Stimulated activated naive CD8-positive, alpha-beta T cell treated with anti-CD3 and anti-CD28 coated beads, Interleukin-15, Interleukin-2, amounts not matched to agents 100 U/mL and 50 U/mL, for 24 hours (primary cell): ENCODE data around the gene C11orf54.
"Not testable (repeated sequence)": the region's sequence is repeated elsewhere in the genome, so short reads cannot be mapped to it uniquely, and the experiment has no call there.

ENCODE experiments used
- ATAC-seq: fragments of 150-1000 bp; cut with Tn5 transposase; one replicate; pipeline ENCODE4 v1.10.0; 2021
- DNase-seq: peaks from one replicate; pipeline ENCODE4 v3.0.0; 2021

The C11orf54 gene

GRCh38 chr11:93734427-93735222, 6.8 kb upstream of the C11orf54 start:
- DNase-seq = no peak
- no peak for ATAC-seq

DNA sequence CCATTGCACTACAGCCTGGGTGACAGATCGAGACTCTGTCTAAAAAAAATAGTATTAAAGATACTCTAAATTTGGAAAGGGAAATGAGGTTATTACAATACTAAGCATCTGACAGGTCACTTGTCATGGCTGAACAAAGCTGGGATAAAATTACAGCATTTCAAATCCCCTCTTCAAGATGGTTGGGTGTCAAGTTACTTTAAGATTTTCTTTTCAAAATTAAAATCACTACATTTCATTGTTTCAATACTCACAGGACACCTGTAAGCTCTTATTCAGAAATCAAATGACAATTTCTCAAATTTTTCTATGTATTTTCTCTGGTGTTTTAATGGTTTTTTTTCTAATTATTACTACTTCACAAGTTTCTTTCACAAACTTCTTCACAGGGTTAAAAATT, 5.8 kb upstream of the C11orf54 start:
- ATAC-seq = no peak
- DNase-seq = no peak

DNA sequence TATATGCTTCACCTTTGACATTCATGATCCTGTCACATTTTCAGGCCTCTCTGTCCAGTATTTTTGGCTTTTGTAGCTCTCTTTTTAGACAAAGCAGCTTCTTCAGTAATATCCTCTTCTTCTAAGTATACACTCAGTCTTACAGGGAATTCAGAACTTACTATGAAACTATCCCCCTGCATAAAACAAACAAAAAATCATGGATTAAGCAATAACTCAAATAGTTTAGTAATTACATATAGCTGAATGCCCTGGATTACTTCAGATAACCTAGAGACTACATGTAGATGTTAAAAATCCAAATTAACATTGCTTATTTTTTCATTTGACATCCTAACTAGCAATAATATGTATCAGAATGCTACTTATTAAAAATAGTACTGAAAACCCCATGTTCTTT, 5.3 kb upstream of the C11orf54 start:
- no peak for ATAC-seq

GRCh38 chr11:93737904-93738612, 3.4 kb upstream of the C11orf54 start:
- ATAC-seq = no peak
- no peak for DNase-seq

More for the DNA sequence above, 5.3 kb upstream of the C11orf54 start:
- no peak for DNase-seq

- DNase-seq (no peak), ATAC-seq (no peak)
Observed at GRCh38 chr11:93738647-93739081, 2.8 kb upstream of the C11orf54 start.

DNA sequence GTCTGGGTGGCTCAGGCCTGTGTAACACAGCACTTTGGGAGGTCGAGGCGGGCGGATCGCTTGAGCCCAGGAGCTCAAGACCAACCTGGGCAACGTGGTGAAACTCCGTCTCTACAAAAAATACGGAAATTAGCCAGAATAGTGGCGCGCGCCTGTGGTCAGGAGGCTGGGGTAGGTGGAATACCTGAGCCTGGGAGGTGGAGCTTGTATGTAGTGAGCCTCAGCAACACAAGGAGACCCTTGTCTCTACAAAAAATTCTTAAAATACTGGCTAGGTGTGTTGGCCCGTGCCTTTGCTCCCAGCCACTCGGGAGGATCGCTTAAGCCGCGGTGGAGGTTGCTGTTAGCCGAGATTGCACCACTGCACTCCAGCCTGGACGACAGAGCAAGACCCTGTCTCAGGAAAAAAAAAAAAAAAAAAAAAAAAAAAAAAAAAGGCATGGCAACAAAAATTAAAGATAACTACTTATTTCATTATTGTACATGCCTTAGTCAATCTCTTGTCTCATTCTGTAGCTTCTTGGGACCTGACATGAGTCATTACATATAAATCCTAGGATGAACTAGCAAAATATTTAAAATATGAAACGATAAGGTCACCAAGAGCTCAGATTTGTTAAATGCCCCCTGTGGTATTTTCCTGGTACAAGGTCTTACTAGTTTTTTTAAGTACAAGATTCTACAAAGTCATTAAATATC, 1.3 kb upstream of the C11orf54 start:
- DNase-seq = peak; percentile 54

GRCh38 chr11:93740730-93741093, 760 bp upstream of the C11orf54 start:
- peak; percentile 33 for ATAC-seq
- peak; percentile 68 for DNase-seq

More for the DNA sequence above, 1.3 kb upstream of the C11orf54 start:
- ATAC-seq = peak; percentile 15

- DNase-seq (no peak), ATAC-seq (peak; percentile 2)
Observed at GRCh38 chr11:93741882-93742226, 382 bp downstream of the C11orf54 start.

- ATAC-seq (no peak), DNase-seq (no peak)
Observed at GRCh38 chr11:93743291-93743690, 1.8 kb downstream of the C11orf54 start.

DNA sequence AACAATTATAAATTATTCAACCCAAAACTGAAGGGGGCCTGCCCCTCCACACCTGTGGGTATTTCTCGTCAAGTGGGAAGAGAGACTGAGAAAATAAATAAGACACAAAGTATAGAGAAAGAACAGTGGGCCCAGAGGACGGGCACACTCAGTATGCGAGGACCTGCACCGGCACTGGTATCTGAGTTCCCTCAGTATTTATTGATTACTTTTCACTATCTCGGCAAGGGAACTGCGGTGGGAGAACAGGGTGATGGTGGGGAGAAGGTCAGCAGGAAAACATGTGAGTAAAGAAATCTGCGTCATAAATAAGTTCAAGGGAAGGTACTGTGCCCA, 3.2 kb downstream of the C11orf54 start:
- DNase-seq (no peak), ATAC-seq (no peak)

GRCh38 chr11:93745005-93745755, 3.7 kb downstream of the C11orf54 start:
- ATAC-seq, DNase-seq: not testable (repeated sequence)

- DNase-seq (no peak), ATAC-seq (no peak)
Observed at GRCh38 chr11:93746101-93746500, 4.6 kb downstream of the C11orf54 start.

- ATAC-seq (no peak), DNase-seq (no peak)
Observed at GRCh38 chr11:93747122-93747521, 5.7 kb downstream of the C11orf54 start.

GRCh38 chr11:93751001-93751400, 9.5 kb downstream of the C11orf54 start:
- DNase-seq = no peak
- no peak for ATAC-seq

DNA sequence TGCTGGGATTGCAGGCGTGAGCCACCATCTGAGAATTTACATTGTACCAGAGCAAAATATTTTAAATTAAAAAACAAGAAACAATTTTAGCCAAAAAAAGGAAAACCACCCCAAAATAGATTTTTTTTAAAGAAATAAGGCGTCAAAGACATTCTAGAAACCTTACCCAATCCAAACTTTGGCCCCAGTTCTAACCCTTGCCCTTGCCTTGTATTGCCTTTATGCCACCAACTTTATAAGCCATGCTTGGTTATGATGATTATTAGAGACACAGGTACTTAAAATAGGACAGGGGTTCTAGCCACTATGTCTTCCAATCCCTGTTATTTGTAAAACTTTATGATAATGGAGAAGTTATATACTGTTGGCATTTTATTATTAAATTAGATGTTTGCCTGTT, 11.8 kb downstream of the C11orf54 start:
- ATAC-seq (no peak), DNase-seq (no peak)

DNA sequence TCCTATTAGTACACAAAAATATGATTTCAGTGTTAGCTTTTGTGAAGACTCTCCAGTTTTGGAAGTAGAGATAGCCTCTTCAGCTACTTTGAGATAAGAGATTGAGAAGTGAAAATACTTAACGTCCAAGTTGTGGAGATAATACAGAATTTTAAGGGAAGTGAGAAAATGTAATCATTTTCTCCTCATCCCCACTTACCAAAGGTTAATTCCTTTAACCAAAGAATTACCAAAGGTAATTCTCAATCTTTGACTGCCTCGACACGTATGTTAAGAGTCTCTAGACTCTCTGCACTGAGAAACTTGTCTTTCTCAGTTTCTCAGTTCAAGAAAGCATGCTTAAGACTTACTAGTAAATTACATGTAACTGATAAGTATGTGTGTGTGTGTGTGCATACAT, 15.3 kb downstream of the C11orf54 start:
- DNase-seq = no peak
- ATAC-seq = no peak

GRCh38 chr11:93757301-93757700, 15.8 kb downstream of the C11orf54 start:
- DNase-seq (no peak), ATAC-seq (no peak)

DNA sequence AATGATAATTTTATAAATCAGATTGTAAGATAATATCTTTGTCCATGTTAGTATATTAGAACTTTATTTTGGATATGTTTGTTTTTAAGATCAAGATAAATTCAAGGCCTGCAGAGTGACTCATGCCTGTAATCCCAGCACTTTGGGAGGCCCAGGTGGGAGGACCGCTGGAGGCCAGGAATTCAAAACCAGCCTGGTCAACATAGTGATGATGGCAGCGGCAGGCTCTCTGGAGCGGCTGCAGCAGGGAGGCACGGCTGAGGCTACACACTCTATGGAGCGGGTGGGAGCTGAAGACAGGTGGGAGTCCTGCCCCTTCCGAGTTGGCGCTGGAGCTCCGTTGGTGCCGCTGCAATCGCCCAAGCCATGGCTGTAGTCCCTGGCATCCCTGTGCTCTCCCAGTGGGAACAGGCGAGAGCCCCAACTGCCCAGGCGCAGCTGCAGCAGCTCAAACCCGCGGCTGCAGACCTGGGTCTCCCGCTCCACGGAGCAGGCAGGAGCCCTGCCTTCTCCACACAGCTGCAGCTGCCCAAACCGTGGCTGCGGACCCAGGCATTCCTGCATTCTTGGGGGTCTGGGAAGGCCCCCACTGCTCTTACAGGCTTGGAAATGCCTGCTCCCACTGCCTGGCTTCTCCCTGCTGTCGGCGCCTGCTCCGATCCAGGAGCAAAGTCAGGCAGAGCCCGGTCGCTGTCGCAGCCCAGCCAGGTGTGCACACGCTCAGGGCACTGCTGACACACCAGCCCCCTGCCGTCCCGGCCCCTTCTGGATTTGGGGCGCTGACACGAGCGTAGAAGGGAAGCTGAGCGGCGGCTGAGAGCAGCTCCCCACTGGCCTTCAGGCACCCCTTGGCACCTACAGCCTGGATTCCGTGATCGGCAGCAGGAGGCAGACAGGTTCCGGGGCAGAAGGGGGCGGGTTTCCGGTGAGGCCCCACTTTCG, 16.7 kb downstream of the C11orf54 start:
- DNase-seq (no peak), ATAC-seq (peak; percentile 36)

DNA sequence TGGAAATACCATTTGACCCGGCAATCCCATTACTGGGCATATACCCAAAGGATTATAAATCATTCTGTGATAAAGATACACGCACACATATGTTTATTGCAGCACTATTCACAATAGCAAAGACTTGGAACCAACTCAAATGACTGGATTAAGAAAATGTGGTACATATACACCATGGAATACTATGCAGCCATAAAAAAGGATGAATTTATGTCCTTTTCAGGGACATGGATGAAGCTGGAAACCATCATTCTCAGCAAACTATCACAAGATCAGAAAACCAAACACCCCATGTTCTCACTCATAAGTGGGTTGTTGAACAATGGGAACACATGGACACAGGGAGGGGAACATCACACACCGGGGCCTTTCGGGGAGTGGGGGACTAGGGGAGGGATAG, 17.7 kb downstream of the C11orf54 start:
- DNase-seq, ATAC-seq: not testable (repeated sequence)

DNA sequence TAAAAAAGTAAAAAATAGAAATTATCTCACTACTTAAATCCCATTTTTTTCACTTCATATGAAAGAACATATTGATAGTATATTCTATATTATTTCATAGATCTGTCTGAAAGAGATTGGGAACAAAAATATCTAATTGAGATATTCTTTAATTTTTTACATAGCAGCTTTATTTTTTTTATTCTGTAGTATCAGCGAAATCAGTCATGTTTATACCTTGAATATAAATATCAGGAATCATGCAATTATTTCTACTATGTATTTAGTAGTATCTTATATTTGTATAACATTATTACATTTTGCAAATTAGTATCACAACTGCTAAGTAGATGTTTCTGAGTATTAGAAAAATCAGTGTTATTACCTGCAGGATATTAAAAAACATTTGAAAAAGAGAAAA, 20.4 kb downstream of the C11orf54 start:
- no peak for DNase-seq
- ATAC-seq = no peak

- DNase-seq (no peak), ATAC-seq (no peak)
Observed at GRCh38 chr11:93765551-93765950, 24.1 kb downstream of the C11orf54 start.
